Endothelial cell of umbilical vein (primary cell): ENCODE data around the gene LONP2. TPM values are rescaled to one million over a fixed set of nuclear protein-coding genes. Genes with fewer than 3 reads are reported as not detected.

Experiments
- BruUV-seq: library from RNA; stranded (reverse); fragments of 400-500 nt; replicated peaks from 2 replicates; lab custom pipeline; 2021; lab: Mats Ljungman, UMichigan
- CTCF ChIA-PET: fragments of 300-600, 350-600 bp; sonication (Branson Sonifier 250); formaldehyde crosslinking; loops from one replicate; lab custom pipeline; 2021; ENCODE audit warnings: antibody characterized with exemption, inconsistent platforms; lab: Charles Lee
- POLR2A ChIA-PET: fragments of 300-600, 350-600 bp; sonication (Branson Sonifier 250); formaldehyde crosslinking; loops from one replicate; lab custom pipeline; 2021; ENCODE audit warnings: antibody characterized with exemption, inconsistent platforms; lab: Charles Lee
- DNase-seq: peaks from one replicate; pipeline ENCODE4 v3.0.0-alpha.2; 2011; ENCODE audit warnings: low read depth, low spot score
- FAIRE-seq: peaks from 2 replicates; lab custom pipeline; 2011; peaks lifted over from hg19 to GRCh38; lab: Jason Lieb, UNC
- H2AFZ ChIP-seq: 2 replicates; pipeline ENCODE4 v1.6.0; 2012; ENCODE audit warnings: low read depth, low read length, control low read depth, inconsistent platforms
- H3K27ac ChIP-seq: 2 replicates; pipeline ENCODE4 v1.5.1; 2011; ENCODE audit warnings: low read depth, mild to moderate bottlenecking, control low read depth, low read length, moderate library complexity; ENCODE audit not compliant: insufficient read depth
- H3K27me3 ChIP-seq, 2 experiments: 2 replicates each; pipeline versions ENCODE4 v1.6.0 to v1.6.1; 2011; ENCODE audit warnings: low read length in 2 of 2, mixed read lengths in 1 of 2; ENCODE audit not compliant: control insufficient read depth in 2 of 2, insufficient read depth in 2 of 2
- H3K36me3 ChIP-seq, 2 experiments: 2 replicates in 1 of 2; 3 replicates in 1 of 2; pipeline ENCODE4 v1.5.1; 2011; ENCODE audit warnings: low read length in 2 of 2, mild to moderate bottlenecking in 1 of 2, moderate library complexity in 1 of 2; ENCODE audit not compliant: control insufficient read depth in 2 of 2, insufficient read depth in 2 of 2; ENCODE audit errors: extremely low read depth in 1 of 2
- H3K4me1 ChIP-seq: 3 replicates; pipeline ENCODE4 v1.5.1; 2011; ENCODE audit warnings: mild to moderate bottlenecking, low read length; ENCODE audit not compliant: control insufficient read depth, insufficient read depth; ENCODE audit errors: extremely low read depth
- H3K4me2 ChIP-seq: 2 replicates; pipeline ENCODE4 v1.6.1; 2011; ENCODE audit warnings: low read length, control low read depth, mixed read lengths; ENCODE audit not compliant: insufficient read depth
- H3K4me3 ChIP-seq, 3 experiments: fragments of 200-600 bp in 1 of 3; sonication (generic), shearing (Covaris generic) in 1 of 3; replicated peaks in 1 of 3; 2 replicates each; pipeline ENCODE4 v1.5.1; 2011 to 2016; ENCODE audit warnings: control low read depth in 3 of 3, low read length in 3 of 3, mild to moderate bottlenecking in 2 of 3, inconsistent platforms in 1 of 3, low read depth in 1 of 3, moderate library complexity in 1 of 3; ENCODE audit not compliant: insufficient read depth in 1 of 3
- H3K79me2 ChIP-seq: 2 replicates; pipeline ENCODE4 v1.6.0; 2012; ENCODE audit warnings: low read length, inconsistent platforms; ENCODE audit not compliant: control insufficient read depth, insufficient read depth
- H3K9ac ChIP-seq: replicated peaks from 2 replicates; pipeline ENCODE3; 2011; ENCODE audit warnings: low read length, control low read depth; ENCODE audit not compliant: insufficient read depth; ENCODE audit errors: extremely low read depth
- H3K9me1 ChIP-seq: replicated peaks from 3 replicates; pipeline ENCODE4 v1.6.0; 2011; ENCODE audit warnings: mild to moderate bottlenecking, low read length; ENCODE audit not compliant: control insufficient read depth, insufficient read depth; ENCODE audit errors: extremely low read depth
- H3K9me3 ChIP-seq: replicated peaks from 2 replicates; pipeline ENCODE4 v1.5.1; 2012; ENCODE audit warnings: low read length, inconsistent platforms; ENCODE audit not compliant: control insufficient read depth, insufficient read depth
- H4K20me1 ChIP-seq: replicated peaks from 2 replicates; pipeline ENCODE3; 2011; ENCODE audit warnings: mild to moderate bottlenecking, low read length; ENCODE audit not compliant: control insufficient read depth, insufficient read depth; ENCODE audit errors: extremely low read depth
- CTCF ChIP-seq, 2 donors: IDR thresholded peaks; 1 replicate in 1 of 2; 2 replicates in 1 of 2; pipeline ENCODE4 v1.5.1; 2011; ENCODE audit warnings: low read length in 2 of 2, mild to moderate bottlenecking in 2 of 2, moderate library complexity in 2 of 2, control low read depth in 1 of 2, inconsistent platforms in 1 of 2, low read depth in 1 of 2; ENCODE audit not compliant: insufficient read depth in 1 of 2; ENCODE audit errors: extremely low read depth in 1 of 2
- EZH2 ChIP-seq: IDR thresholded peaks from 2 replicates; pipeline ENCODE4 v1.6.1; 2012; ENCODE audit warnings: borderline replicate concordance, low read depth, mild to moderate bottlenecking, moderate library complexity, low read length, inconsistent platforms; ENCODE audit not compliant: severe bottlenecking
- FOS ChIP-seq: IDR thresholded peaks from 2 replicates; pipeline ENCODE4 v1.6.1; 2011; ENCODE audit warnings: mild to moderate bottlenecking, low read length, moderate library complexity, borderline replicate concordance; ENCODE audit not compliant: insufficient read depth
- GATA2 ChIP-seq: IDR thresholded peaks from 2 replicates; pipeline ENCODE4 v1.7.0; 2011; ENCODE audit warnings: low read depth, mild to moderate bottlenecking, moderate library complexity, mixed read lengths, low read length; ENCODE audit not compliant: insufficient read length, insufficient read depth
- JUN ChIP-seq: IDR thresholded peaks from 2 replicates; pipeline ENCODE4 v1.6.1; 2011; ENCODE audit warnings: borderline replicate concordance, low read depth; ENCODE audit not compliant: insufficient read length, insufficient read depth
- MAX ChIP-seq: IDR thresholded peaks from 2 replicates; pipeline ENCODE4 v1.6.1; 2011; ENCODE audit not compliant: insufficient read depth, insufficient read length
- MYC ChIP-seq: IDR thresholded peaks from one replicate; pipeline ENCODE4 v1.6.1; 2011; ENCODE audit warnings: mild to moderate bottlenecking, low read depth, low read length
- POLR2A ChIP-seq: IDR thresholded peaks from 2 replicates; pipeline ENCODE4 v1.6.1; 2012; ENCODE audit warnings: low read depth, mild to moderate bottlenecking, control low read depth, low read length
- POLR2AphosphoS5 ChIP-seq: IDR thresholded peaks from 2 replicates; pipeline ENCODE4 v1.6.1; 2012; ENCODE audit warnings: low read depth, mild to moderate bottlenecking, control low read depth, low read length, moderate library complexity; ENCODE audit not compliant: insufficient read depth
- dilution Hi-C: fragments of 300-500 bp; cut with MboI; formaldehyde crosslinking; loops from one replicate; pipeline ENCODE4 v1.15.0; 2019; ENCODE audit warnings: low sequenced_read_pairs; ENCODE audit not compliant: extremely low pct_ligation_motif_present
- intact Hi-C: fragments of 100-400 bp; cut with micrococcal nuclease; formaldehyde crosslinking; loops from one replicate; pipeline ENCODE4 v1.10.0; 2022
- polyA plus RNA-seq, 4 experiments: library from polyadenylated mRNA; depleted of rRNA in 3 of 4; stranded (reverse) in 3 of 4; unstranded in 1 of 4; fragments of >200 nt; gene quantifications; 2 replicates each; pipeline versions ENCODE4 v1.2.1 to v1.2.3, GENCODE V29; 2011 to 2012; ENCODE audit warnings: missing spikeins in 1 of 4
- total RNA-seq: library from RNA; stranded (reverse); gene quantifications from 2 replicates; pipeline ENCODE4 v1.2.3, GENCODE V29; 2021

The LONP2 gene
- total and polyA plus RNA-seq, 2 donors (not counting 3 experiments of a cell fraction or from before 2014, with no cell fraction given): 13.5 to 38.4 TPM

GRCh38 chr16:48326915-48327314 is 82.8 kb downstream of the LONP2 start:
- intact Hi-C loops: no loop called here
- Histone ChIP-seq H3K9me1 (no peaks in the 10 kb centered on the region), H3K4me3 (no peak overlapping the region), H3K79me2 (no peaks in the 10 kb centered on the region), H3K9ac (no peak overlapping the region), H3K4me2 (peak overlapping the region; percentile 2), H3K9me3 (no peaks in the 10 kb centered on the region), H2AFZ (no peak overlapping the region), H3K4me1 (peaks cover 2% of the 10 kb centered on the region), H3K27ac (no peak overlapping the region), H3K27me3 (no peaks in the 10 kb centered on the region), H3K36me3 (peaks cover 1 to 2% of the 10 kb centered on the region in 2 experiments), H4K20me1 (no peaks in the 10 kb centered on the region)
- no peak for DNase-seq
- CTCF ChIA-PET: interaction anchor here (1.3 to 2.6 kb wide), 3 partner anchors 27 to 303 kb away, joined by 3 to 9 read pairs (median 9); no protein-coding TSS in a partner anchor
- POLR2A ChIA-PET: no interaction called here
- BruUV-seq: no TSS peak
- dilution Hi-C loops: no loop called here
- TF ChIP-seq JUN: no peak
- TF ChIP-seq FOS: no peak
- TF ChIP-seq MAX: no peak
- no peak for TF ChIP-seq EZH2
- no peak for TF ChIP-seq POLR2A
- no peak for TF ChIP-seq MYC
- TF ChIP-seq GATA2: no peak
- TF ChIP-seq POLR2AphosphoS5: no peak
- TF ChIP-seq CTCF (IDR thresholded peaks at IDR 0.05; ENCODE audit: extremely low read depth in 1 of 2, insufficient read depth in 1 of 2, low read depth in 1 of 2, low read length in 2 of 2): no peak
- FAIRE-seq: no peak
